Activated CD4-positive, alpha-beta T cell treated with anti-CD3 and anti-CD28 coated beads, Interleukin-2, amount 10 ng/mL, durations not matched to agents 24 days and 14 days (primary cell): Measurements from ENCODE around the gene TAF4. TPM values are rescaled to one million over a fixed set of nuclear protein-coding genes. Genes with fewer than 3 reads are reported as not detected.
A peak's percentile ranks its signal among the peaks of the same experiment; 100 is the strongest.

Source experiments
- DNase-seq: peaks from one replicate; pipeline ENCODE4 v3.0.0; 2022
- H3K27ac Mint-ChIP-seq: one replicate; pipeline ENCODE4 v1.8.0; 2022; ENCODE audit warnings: mild to moderate bottlenecking, mixed read lengths
- H3K27me3 Mint-ChIP-seq: one replicate; pipeline ENCODE4 v1.8.0; 2022; ENCODE audit warnings: mixed read lengths
- H3K36me3 Mint-ChIP-seq: one replicate; pipeline ENCODE4 v1.8.0; 2022; ENCODE audit warnings: low read depth, mild to moderate bottlenecking, mixed read lengths
- H3K4me1 Mint-ChIP-seq: one replicate; pipeline ENCODE4 v1.8.0; 2021; ENCODE audit warnings: mixed read lengths
- H3K4me3 Mint-ChIP-seq: one replicate; pipeline ENCODE4 v1.8.0; 2022; ENCODE audit warnings: mild to moderate bottlenecking, moderate library complexity, mixed read lengths
- H3K9me3 Mint-ChIP-seq: one replicate; pipeline ENCODE4 v1.8.0; 2021; ENCODE audit warnings: mixed read lengths
- intact Hi-C: fragments of 100-400 bp; cut with micrococcal nuclease; formaldehyde crosslinking; loops from one replicate; pipeline ENCODE4 v1.15.1; 2023
- total RNA-seq: library from RNA; stranded (reverse); gene quantifications from 2 replicates; pipeline ENCODE4 v1.2.3, GENCODE V29; 2022

TAF4 gene
- total RNA-seq, 1 donor from 2014 or later = 25.6 TPM

- H3K36me3 Mint-ChIP-seq = no peaks in the 10 kb centered on the region
- H3K27ac Mint-ChIP-seq = no peak overlapping the region
- H3K4me1 Mint-ChIP-seq = peaks cover 12% of the 10 kb centered on the region
- no peaks in the 10 kb centered on the region for H3K27me3 Mint-ChIP-seq
- H3K9me3 Mint-ChIP-seq = no peaks in the 10 kb centered on the region
- H3K4me3 Mint-ChIP-seq = no peak overlapping the region
- intact Hi-C loops = no loop called here
- DNase-seq = no peak
These were observed 44.6 kb downstream of the TAF4 start for GRCh38 chr20:62020935-62021701.

GRCh38 chr20:62019881-62020492 lies 45.7 kb downstream of the TAF4 start:
- no peak overlapping the region for H3K4me3 Mint-ChIP-seq
- no peak overlapping the region for H3K27ac Mint-ChIP-seq
- H3K36me3 Mint-ChIP-seq = no peaks in the 10 kb centered on the region
- H3K9me3 Mint-ChIP-seq = no peaks in the 10 kb centered on the region
- peaks cover 5% of the 10 kb centered on the region for H3K4me1 Mint-ChIP-seq
- no peak for DNase-seq
- intact Hi-C loops = no loop called here
- H3K27me3 Mint-ChIP-seq = no peaks in the 10 kb centered on the region

GRCh38 chr20:62019144-62019805 lies 46.4 kb downstream of the TAF4 start:
- no peaks in the 10 kb centered on the region for H3K9me3 Mint-ChIP-seq
- H3K4me1 Mint-ChIP-seq = peaks cover 5% of the 10 kb centered on the region
- DNase-seq = no peak
- no peaks in the 10 kb centered on the region for H3K27me3 Mint-ChIP-seq
- H3K27ac Mint-ChIP-seq = no peak overlapping the region
- H3K4me3 Mint-ChIP-seq = no peak overlapping the region
- no peaks in the 10 kb centered on the region for H3K36me3 Mint-ChIP-seq
- intact Hi-C loops = no loop called here

- no peak overlapping the region for H3K27ac Mint-ChIP-seq
- no peaks in the 10 kb centered on the region for H3K9me3 Mint-ChIP-seq
- intact Hi-C loops = no loop called here
- peaks cover 5% of the 10 kb centered on the region for H3K4me1 Mint-ChIP-seq
- H3K36me3 Mint-ChIP-seq = no peaks in the 10 kb centered on the region
- H3K27me3 Mint-ChIP-seq = no peaks in the 10 kb centered on the region
- H3K4me3 Mint-ChIP-seq = no peak overlapping the region
- DNase-seq = no peak
These were observed 47.1 kb downstream of the TAF4 start for GRCh38 chr20:62018437-62019143.

- intact Hi-C loops = no loop called here
These were observed 50.0 kb downstream of the TAF4 start for GRCh38 chr20:62015540-62016288.

GRCh38 chr20:62014889-62015537 lies 50.7 kb downstream of the TAF4 start:
- intact Hi-C loops = no loop called here
- Mint-ChIP-seq H3K4me3 (no peak overlapping the region), H3K27ac (no peak overlapping the region)

More at GRCh38 chr20:62015540-62016288, 50.0 kb downstream of the TAF4 start:
- Mint-ChIP-seq H3K9me3 (no peaks in the 10 kb centered on the region), H3K36me3 (peaks cover 6% of the 10 kb centered on the region), H3K4me3 (no peak overlapping the region), H3K27ac (no peak overlapping the region), H3K27me3 (no peaks in the 10 kb centered on the region), H3K4me1 (peaks cover 9% of the 10 kb centered on the region)
- DNase-seq = no peak

GRCh38 chr20:62014488-62014775 lies 51.2 kb downstream of the TAF4 start:
- Mint-ChIP-seq H3K27me3 (no peaks in the 10 kb centered on the region), H3K9me3 (no peaks in the 10 kb centered on the region), H3K4me3 (no peak overlapping the region), H3K36me3 (peaks cover 6% of the 10 kb centered on the region), H3K27ac (no peak overlapping the region), H3K4me1 (peaks cover 5% of the 10 kb centered on the region)
- intact Hi-C loops = no loop called here
- no peak for DNase-seq

More at GRCh38 chr20:62014889-62015537, 50.7 kb downstream of the TAF4 start:
- Mint-ChIP-seq H3K9me3 (no peaks in the 10 kb centered on the region), H3K27me3 (no peaks in the 10 kb centered on the region), H3K4me1 (peaks cover 5% of the 10 kb centered on the region), H3K36me3 (peaks cover 6% of the 10 kb centered on the region)
- no peak for DNase-seq

GRCh38 chr20:62012631-62013030 lies 53.0 kb downstream of the TAF4 start:
- no peaks in the 10 kb centered on the region for H3K9me3 Mint-ChIP-seq
- DNase-seq = no peak
- H3K4me1 Mint-ChIP-seq = peaks cover 5% of the 10 kb centered on the region
- peaks cover 18% of the 10 kb centered on the region for H3K36me3 Mint-ChIP-seq
- H3K27ac Mint-ChIP-seq = no peak overlapping the region
- no peak overlapping the region for H3K4me3 Mint-ChIP-seq
- no peaks in the 10 kb centered on the region for H3K27me3 Mint-ChIP-seq
- intact Hi-C loops = no loop called here

GRCh38 chr20:62011938-62012534 lies 53.6 kb downstream of the TAF4 start:
- Mint-ChIP-seq H3K9me3 (no peaks in the 10 kb centered on the region), H3K4me1 (peaks cover 5% of the 10 kb centered on the region), H3K27me3 (no peaks in the 10 kb centered on the region), H3K27ac (no peak overlapping the region), H3K36me3 (peaks cover 21% of the 10 kb centered on the region), H3K4me3 (no peak overlapping the region)
- DNase-seq = no peak
- intact Hi-C loops = loop anchor here (2.0 kb wide), 1 partner anchor 125 kb away; no protein-coding TSS in a partner anchor

- intact Hi-C loops = loop anchor here (2.0 kb wide), 1 partner anchor 125 kb away; no protein-coding TSS in a partner anchor
- Mint-ChIP-seq H3K27me3 (no peaks in the 10 kb centered on the region), H3K27ac (no peak overlapping the region), H3K36me3 (peaks cover 24% of the 10 kb centered on the region), H3K9me3 (no peaks in the 10 kb centered on the region), H3K4me1 (peaks cover 5% of the 10 kb centered on the region), H3K4me3 (no peak overlapping the region)
- no peak for DNase-seq
These were observed 54.3 kb downstream of the TAF4 start for GRCh38 chr20:62011403-62011790.

- Mint-ChIP-seq H3K27me3 (no peaks in the 10 kb centered on the region), H3K4me3 (no peak overlapping the region), H3K4me1 (peaks cover 5% of the 10 kb centered on the region), H3K9me3 (no peaks in the 10 kb centered on the region), H3K36me3 (peaks cover 28% of the 10 kb centered on the region), H3K27ac (no peak overlapping the region)
- intact Hi-C loops = loop anchor here (2.0 kb wide), 1 partner anchor 126 kb away; no protein-coding TSS in a partner anchor
- peak; percentile 89 for DNase-seq
These were observed 54.9 kb downstream of the TAF4 start for GRCh38 chr20:62010551-62011402.

GRCh38 chr20:62009869-62010445 lies 55.7 kb downstream of the TAF4 start:
- Mint-ChIP-seq H3K36me3 (peaks cover 31% of the 10 kb centered on the region), H3K4me1 (peaks cover 5% of the 10 kb centered on the region), H3K4me3 (no peak overlapping the region), H3K9me3 (no peaks in the 10 kb centered on the region), H3K27me3 (no peaks in the 10 kb centered on the region), H3K27ac (no peak overlapping the region)
- intact Hi-C loops = loop anchor here (2.0 kb wide), 1 partner anchor 127 kb away; no protein-coding TSS in a partner anchor
- DNase-seq = no peak
